HG02763 (cell line): ENCODE measurements around the gene PCBP3.
"Not testable (repeated sequence)": the region's sequence is repeated elsewhere in the genome, so short reads cannot be mapped to it uniquely, and the experiment has no call there.

Experiments used
- ATAC-seq: cut with Tn5 transposase; IDR thresholded peaks from one replicate; pipeline ENCODE4 v1.9.1; 2021; ENCODE audit warnings: mild to moderate bottlenecking, moderate library complexity; ENCODE audit not compliant: unreplicated experiment

Gene PCBP3

DNA sequence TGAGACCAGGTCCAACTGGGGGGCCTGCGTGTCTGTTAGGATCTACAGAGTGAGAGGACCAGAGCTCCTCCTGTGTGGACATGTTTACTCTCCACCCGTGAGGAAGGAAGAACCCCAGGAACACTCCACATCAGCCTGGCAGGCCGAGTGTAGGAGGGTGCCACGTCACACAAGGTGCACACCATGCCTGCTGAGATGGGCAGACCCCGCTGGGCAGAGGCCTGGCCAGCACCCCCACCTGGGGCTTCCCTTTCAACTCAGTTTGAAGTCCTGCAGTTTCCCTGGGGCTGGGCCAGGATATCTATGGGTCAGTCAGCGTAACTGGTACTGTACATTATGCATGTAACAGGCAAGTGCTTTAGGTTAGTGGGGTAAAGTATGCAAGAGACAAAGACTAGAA is 30.1 kb upstream of the PCBP3 start:
- no peak for ATAC-seq

DNA sequence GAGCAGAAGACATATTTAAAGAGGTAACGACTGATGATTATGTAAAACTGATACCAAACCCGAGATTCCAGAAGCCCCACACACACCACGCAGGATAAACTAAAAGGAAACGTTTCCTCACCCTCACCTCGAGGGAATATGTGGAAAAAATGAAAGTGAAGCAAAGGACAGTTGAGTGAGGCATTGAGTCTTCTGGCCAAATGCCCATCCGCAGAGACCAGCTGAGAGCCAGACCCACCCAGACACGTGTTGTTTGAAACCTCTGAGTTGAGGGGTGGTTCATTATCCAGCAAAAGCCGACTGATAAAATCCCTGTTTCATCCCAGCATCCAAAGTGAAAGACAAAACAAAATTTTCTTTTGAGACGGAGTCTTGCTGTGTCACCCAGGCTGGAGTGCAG is 29.6 kb upstream of the PCBP3 start:
- ATAC-seq: no peak

DNA sequence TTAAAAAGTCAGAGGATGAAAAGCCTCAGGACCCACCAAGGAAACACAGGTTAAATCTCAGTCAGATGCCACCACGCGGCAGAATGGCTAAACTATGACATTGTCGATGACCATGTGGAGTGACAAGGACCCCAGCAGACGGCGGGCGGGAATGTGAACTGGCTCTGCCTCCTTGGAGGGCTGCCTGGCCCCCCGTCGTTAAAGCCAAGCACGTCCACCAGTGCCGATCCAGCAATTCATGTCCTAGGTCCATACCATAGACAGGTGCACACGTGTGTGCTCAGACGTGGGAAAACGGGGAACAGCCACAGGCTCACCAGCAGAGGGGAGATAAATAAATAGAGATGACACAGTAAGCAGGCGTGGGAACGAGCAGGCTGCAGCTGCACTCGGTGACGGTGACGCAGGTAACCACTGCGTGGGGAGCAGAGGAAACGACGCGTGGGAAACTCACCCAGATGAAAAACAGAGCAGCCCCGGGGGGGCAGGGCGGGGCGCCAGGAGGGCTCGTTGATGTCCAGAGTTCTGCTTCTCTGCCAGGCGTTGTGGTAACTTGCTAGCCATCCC is 28.3 kb upstream of the PCBP3 start:
- ATAC-seq: peak; percentile 64

GRCh38 chr21:45617021-45617921 is 26.3 kb upstream of the PCBP3 start:
- ATAC-seq: no peak

- ATAC-seq: no peak
Observed at GRCh38 chr21:45618287-45618686, 25.2 kb upstream of the PCBP3 start.

GRCh38 chr21:45618846-45619485 is 24.6 kb upstream of the PCBP3 start:
- no peak for ATAC-seq

DNA sequence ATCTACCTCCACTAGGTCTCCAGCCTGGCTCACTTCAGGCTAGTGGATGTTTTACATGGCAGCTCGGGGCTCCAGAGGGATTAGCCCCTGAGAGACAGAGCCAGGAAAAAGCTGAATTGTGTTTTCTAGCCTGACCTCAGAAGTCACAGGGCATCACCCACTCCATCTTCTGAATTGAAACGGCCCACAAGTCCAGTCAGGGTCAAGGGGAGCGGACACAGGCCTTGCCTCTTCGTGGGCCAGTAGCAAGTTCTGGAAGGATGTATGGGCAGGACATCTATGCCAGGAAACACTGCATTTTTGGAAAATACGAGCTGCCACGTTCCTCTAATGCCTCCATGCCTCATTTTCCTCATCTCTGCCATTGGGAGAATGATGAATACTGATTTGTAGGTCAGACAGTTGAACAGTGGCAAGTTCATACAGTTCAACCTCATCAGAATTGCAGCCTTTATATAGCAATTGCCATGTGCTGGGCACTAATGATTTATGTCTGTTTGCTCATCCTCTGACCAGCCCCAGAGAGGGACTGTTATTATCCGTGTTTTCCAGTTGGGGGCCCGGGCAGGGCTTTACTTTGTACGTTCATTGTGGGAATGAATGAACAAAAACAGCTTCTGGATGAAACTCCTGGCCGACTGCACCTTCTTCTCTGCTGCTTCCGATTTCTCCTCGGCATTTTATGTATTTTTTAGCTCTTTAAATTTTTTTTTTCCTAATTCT is 23.2 kb upstream of the PCBP3 start:
- ATAC-seq: no peak

- ATAC-seq: not testable (repeated sequence)
Observed at GRCh38 chr21:45621435-45622331, 21.8 kb upstream of the PCBP3 start.

- ATAC-seq: no peak
Observed at GRCh38 chr21:45622416-45623097, 21.0 kb upstream of the PCBP3 start.

DNA sequence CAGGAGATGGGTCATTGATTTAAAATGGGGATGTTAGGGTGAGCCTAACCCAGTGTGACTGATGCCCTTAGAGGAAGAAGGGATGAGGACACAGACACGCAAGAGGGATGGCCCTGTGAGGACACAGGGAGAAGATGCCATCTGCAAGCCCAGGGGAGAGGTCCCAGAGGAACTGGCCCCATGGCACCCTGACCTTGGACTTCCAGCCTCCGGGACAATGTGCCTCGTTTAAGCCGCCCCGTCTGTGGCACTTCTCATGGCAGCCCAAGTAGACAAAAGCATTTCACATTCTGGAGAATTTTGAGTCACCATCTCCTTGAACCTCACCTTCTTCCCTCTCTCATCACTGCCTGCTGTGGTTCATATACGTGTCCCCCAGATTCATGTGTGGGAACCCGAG is 20.1 kb upstream of the PCBP3 start:
- no peak for ATAC-seq

GRCh38 chr21:45626127-45626526 is 17.4 kb upstream of the PCBP3 start:
- ATAC-seq: not testable (repeated sequence)

DNA sequence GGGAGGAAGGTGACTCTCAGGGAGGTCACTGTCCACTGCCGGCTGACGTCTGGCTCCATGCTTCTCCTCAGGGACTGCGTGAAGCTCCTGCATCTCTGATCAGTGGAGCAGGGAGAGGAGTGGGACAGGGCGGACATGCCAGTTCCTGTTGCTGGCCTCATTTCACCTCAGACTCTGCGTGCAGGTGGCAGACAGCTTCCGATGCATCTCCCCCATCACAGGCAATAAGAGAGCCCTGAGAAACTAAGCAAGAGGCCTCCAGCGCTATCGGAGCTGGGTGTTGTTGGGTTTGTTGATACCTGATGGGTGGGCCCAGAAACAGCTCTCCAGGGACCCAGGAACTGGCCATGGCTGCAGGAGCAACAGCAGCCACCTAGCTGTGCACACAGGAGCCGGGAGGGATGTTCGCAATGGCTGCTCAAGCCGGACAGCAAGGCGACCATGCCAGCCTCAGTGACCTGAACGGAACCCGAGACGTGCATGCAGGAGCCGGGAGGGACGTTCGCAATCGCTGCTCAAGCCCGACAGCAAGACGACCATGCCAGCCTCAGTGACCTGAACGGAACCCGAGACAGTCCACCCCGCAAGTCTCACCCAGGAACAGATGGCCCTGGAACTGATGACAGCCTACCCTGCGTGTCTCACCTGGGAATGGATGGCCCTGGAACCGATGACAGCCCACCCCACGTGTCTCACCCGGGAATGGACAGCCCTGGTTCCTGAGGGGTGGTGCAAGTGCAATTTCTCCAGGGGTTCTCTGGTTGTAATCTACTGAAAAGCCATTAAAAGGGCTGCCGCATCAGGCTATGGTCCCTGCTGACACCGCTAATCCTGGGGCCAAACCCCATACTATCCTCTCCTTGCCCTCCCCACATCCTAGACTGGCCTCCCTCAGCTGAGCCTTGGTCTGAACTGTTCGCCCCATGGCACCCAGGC is 14.2 kb upstream of the PCBP3 start:
- no peak for ATAC-seq

- ATAC-seq: no peak
Observed at GRCh38 chr21:45630066-45630694, 13.3 kb upstream of the PCBP3 start.

GRCh38 chr21:45630876-45631275 is 12.6 kb upstream of the PCBP3 start:
- ATAC-seq: no peak

- no peak for ATAC-seq
Observed at GRCh38 chr21:45631540-45631939, 12.0 kb upstream of the PCBP3 start.

GRCh38 chr21:45632160-45632559 is 11.4 kb upstream of the PCBP3 start:
- ATAC-seq: no peak

- ATAC-seq: no peak
Observed at GRCh38 chr21:45632637-45633251, 10.8 kb upstream of the PCBP3 start.
